Umbilical cord (tissue), 2 donors: ENCODE data around the gene ADPRHL1. TPM values are rescaled to one million over a fixed set of nuclear protein-coding genes. Genes with fewer than 3 reads are reported as not detected.
"Not testable (repeated sequence)": the region's sequence is repeated elsewhere in the genome, so short reads cannot be mapped to it uniquely, and the experiment has no call there.

Source experiments
- DNase-seq: peaks from one replicate; pipeline ENCODE4 v3.0.0-alpha.2; 2015; ENCODE audit warnings: low spot score
- total RNA-seq: library from RNA; depleted of rRNA; stranded (reverse); fragments of >200 nt; gene quantifications from one replicate; pipeline ENCODE4 v1.2.3, GENCODE V29; 2014; ENCODE audit warnings: low replicate concordance; ENCODE audit not compliant: insufficient read depth

ADPRHL1 gene
- total RNA-seq, 1 donor from 2014 or later = 1.7 TPM

- DNase-seq = no peak
These were observed 82.2 kb downstream of the ADPRHL1 start for GRCh38 chr13:113371061-113371460.

DNA sequence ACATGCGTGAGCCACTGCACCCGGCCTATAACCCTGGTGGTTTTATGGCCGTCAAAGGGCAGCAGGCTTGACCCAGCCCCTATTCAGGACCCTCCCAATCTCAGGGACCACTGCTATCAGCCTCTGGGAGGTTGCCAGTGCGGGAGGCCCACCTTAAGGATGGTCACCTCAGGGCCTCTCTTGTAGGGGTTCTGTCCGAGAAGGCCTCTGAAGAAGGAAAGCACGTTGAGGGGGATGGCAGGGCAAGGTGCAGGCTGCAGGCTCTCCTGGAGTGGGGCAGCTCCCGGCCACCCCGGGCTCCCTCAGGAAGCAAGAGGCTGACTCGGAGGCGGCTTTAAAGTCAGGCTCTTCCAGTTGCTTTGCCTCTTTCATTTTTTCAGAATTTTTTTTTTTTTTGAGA is 83.4 kb downstream of the ADPRHL1 start:
- DNase-seq = no peak

DNA sequence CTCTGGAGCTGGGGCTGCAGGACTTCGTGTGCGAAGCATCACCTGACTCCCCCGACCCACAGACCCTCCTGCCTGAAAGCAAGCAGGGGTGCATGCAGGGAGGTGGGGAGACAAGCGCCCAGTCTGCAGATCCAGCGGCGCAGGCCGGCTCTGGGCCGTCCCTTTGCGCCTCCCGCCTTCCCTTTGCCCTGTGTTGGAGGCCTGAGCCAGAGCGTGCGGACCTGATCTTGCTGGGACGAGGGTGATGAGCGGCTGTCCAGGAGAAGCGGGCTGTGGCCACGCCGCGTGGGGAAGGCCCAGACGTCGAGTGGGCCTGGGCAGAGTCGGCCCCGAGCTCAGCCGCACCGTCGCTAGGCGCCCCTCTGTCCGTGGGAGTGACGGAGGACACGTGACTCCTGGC is 84.1 kb downstream of the ADPRHL1 start:
- DNase-seq = no peak

GRCh38 chr13:113368353-113368752 is 84.9 kb downstream of the ADPRHL1 start:
- not testable (repeated sequence) for DNase-seq

GRCh38 chr13:113367771-113368170 is 85.5 kb downstream of the ADPRHL1 start:
- DNase-seq = no peak

DNA sequence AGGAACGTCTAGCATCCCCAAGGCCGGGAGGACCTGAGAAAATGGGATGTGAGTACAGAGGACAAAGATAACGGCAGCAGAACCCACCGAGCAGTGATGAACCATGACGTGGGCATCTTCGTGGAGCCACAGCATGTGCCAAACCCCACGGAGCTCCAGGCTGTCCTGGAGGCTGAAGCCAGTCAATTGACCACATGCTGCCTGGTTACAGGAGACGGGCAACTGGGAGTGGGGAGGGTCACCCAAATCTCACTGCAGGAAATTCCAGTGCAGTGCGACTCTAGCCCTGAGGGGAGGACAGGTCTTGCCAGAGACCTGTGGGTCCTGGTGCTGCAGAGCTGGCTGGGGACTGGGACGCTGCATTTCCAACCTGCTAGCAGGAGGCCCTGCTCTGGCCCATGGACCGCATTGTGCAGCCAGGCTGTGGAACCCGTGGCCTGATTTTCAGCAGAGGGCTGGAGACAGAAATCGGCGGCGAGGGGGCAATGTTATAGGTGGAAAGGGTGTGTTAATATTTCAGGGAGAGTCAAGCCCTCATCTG is 86.2 kb downstream of the ADPRHL1 start:
- no peak for DNase-seq

GRCh38 chr13:113365971-113366588 is 87.2 kb downstream of the ADPRHL1 start:
- no peak for DNase-seq

DNA sequence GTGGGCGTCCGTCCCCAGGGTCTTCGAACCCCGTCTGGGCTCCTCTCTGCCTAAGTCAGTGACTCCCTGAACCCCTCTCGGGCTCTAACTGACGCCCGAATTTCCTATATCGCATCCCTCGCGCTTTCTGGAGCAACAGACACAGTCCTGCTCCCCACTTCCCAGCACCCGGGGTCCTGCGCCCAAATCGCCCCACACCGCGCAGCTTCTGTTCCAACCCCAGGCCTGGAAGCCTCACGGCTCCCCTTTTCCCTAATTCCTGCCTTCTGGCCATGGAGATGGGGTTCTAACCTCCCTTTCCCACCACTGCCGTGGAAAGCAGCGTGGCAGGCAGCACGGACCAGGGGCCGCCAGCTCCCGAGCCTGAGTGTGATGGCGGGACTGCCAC is 87.7 kb downstream of the ADPRHL1 start:
- DNase-seq = no peak

- no peak for DNase-seq
These were observed 88.2 kb downstream of the ADPRHL1 start for GRCh38 chr13:113364901-113365582.

- DNase-seq = peak; percentile 18
These were observed 88.9 kb downstream of the ADPRHL1 start for GRCh38 chr13:113364311-113364889.

- DNase-seq = no peak
These were observed 91.9 kb downstream of the ADPRHL1 start for GRCh38 chr13:113361406-113361805.

DNA sequence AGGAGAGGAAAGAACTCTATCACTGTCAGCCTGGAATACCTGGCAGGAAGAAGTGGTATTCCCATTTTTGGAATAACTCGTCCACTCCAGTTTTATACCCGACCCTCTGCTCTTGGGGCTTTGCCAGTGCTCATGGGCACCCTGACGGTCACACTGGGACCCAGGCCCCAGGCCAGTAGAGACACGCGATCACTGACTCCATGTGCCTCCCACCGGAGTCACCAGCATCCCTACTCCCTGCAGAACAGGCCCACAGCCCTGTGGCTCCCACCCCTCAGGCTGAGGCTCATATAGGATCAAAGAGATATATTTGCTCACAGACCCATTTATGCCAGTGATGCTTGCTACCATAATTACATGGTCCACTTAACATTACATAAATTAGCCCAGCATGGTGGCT is 92.8 kb downstream of the ADPRHL1 start:
- DNase-seq = no peak

DNA sequence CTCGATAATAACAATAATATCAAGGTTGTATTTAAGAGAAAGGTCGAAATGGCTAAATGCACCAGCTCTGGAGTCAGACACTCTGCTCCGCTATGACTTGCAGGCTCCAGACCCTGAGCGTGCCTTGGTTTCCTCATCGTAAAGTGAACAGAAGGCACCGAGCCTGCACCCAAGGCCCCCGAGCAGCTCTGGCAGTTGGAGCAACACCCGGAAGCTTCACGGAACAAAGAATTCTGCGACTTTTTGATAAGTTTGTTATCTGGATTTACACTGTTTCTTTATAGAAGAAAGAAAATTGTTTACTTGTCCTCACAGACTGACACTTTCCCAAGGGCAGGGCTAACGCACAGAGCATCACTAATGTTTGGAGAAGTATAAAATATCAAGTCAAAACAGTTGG is 93.7 kb downstream of the ADPRHL1 start:
- no peak for DNase-seq

DNA sequence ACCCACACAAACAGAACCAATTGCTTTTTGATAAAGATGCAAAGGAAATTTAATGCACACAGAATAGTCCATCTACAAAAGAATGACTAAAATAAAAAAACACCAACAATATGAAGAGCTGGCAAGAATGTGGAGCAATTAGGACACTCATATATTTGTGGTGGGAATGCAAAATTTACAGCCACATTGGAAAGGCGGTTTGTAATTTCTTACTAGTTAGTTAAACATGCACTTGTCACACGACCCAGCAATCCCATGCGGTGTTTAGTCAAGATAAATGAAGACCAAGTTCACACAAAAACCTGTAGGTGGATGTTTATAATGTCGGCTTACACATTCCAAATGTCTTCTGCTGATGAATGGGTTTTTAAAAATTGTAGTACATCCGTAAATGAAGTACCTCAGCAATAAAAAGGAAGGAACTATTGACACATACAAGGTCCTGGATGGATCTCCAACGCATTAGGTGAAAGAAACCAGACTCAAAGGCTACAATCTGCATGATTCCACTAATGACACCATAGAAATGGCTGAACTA is 94.6 kb downstream of the ADPRHL1 start:
- no peak for DNase-seq

DNA sequence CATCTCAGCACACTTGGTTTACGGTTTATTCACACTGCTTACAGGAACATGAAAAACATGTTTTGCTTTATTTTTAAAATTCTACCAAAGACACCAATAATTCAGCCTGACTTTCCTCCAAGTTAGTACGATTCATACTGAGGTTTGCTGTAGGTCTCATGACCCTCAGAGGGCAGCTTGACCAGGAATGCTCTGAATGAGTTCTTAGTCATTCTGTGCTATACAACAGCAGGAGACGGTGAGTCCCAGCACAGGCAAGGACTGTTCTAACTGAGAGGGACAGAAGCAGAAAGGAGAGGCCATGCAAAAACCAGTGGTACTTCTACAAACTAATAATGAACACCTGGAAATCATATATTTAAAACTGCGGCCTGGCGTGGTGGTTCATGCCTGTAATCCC is 95.8 kb downstream of the ADPRHL1 start:
- no peak for DNase-seq

GRCh38 chr13:113356596-113356995 is 96.7 kb downstream of the ADPRHL1 start:
- no peak for DNase-seq

DNA sequence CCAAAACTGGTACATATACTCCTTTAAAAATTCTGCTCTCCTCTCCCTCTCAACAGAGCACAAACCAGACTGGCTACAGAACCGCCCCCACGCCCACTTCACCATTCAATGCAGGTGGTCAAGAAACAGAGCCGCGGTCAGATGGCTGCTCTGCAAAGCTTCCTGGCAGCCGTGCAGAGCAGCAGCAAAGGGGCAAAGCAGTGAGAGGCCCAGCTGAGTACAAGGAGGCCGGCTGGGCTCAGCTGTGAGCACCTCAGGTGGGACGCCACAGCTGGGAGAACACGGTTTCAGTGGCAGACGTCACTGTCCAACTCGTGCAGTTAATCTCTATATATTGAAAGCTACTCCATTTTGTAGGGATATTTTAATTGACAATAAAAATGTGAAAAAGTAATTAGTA is 97.7 kb downstream of the ADPRHL1 start:
- no peak for DNase-seq

DNA sequence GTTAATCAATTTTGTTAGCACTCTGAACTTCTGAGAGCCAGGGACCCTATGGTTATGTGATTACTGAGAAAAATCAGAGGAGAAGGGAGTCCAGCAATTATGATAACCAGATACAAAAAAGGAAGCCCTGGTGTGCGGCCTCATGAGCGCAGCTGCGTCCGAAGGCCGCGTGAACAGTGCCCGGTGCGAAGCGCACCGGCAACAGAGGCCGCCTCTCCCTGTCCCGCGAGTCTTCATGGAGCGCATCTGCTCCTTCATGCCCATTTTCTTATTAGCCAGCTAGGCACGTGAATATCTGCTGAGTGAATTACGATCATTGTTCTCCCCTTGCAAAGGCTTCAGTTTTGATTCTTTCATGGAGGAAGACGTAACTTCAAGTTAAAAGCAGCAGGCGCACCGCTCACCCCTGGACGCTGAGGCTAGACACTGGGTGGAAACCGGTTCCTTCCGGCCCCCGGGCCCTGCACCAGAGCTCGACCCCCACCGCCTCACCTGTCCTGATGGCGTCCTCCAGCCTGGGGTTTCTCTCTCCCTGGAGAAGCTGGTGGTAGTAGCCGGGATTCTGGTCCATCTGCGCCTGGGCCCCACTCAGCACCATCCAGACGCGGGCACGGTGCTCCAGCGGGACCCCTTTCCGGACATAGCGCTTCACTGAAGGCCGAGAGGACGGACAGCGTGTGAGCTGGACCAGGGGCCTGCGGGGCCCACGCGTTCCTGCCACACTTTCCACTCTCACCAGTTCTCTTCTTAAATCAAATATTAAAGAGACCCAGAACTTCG is 98.3 kb downstream of the ADPRHL1 start:
- no peak for DNase-seq

GRCh38 chr13:113353254-113353653 is 100.0 kb downstream of the ADPRHL1 start:
- DNase-seq = no peak

- DNase-seq = no peak
These were observed 101.7 kb downstream of the ADPRHL1 start for GRCh38 chr13:113351514-113352026.

GRCh38 chr13:113350938-113351335 is 102.4 kb downstream of the ADPRHL1 start:
- no peak for DNase-seq
